Activated CD4-positive, alpha-beta T cell treated with anti-CD3 and anti-CD28 coated beads, Interleukin-2, amount 50 U/mL, for 48 hours (primary cell): Measurements from ENCODE around the gene TMEM198.

ENCODE experiments used
- DNase-seq, 2 experiments: peaks; one replicate each; pipeline ENCODE4 v3.0.0-alpha.2; 2020

Gene TMEM198

GRCh38 chr2:219593154-219593553 lies 49.3 kb downstream of the TMEM198 start:
- no peak for DNase-seq

- DNase-seq: no peak
Observed at GRCh38 chr2:219595256-219595655, 51.4 kb downstream of the TMEM198 start.

GRCh38 chr2:219596954-219597551 lies 53.2 kb downstream of the TMEM198 start:
- no peak for DNase-seq

GRCh38 chr2:219597552-219598307 lies 53.9 kb downstream of the TMEM198 start, which contains the start of gene STK11IP:
STK11IP (plus strand) TSS chr2:219597857; CDS start chr2:219598120, 263 bp downstream.
- peak; percentile 94 to 96 for DNase-seq

- no peak for DNase-seq
Observed at GRCh38 chr2:219598308-219599078, 54.7 kb downstream of the TMEM198 start.
